ENCODE measurements around the gene FGFRL1.

Gene FGFRL1

GRCh38 chr4:1031956-1032795 is 20.8 kb downstream of the FGFRL1 start:
- DNase-seq = no peak
- Histone ChIP-seq H3K27me3 (ENCODE audit: insufficient read depth, low read depth, severe bottlenecking) (no peaks in the 10 kb centered on the region), H3K4me3 (ENCODE audit: low read depth, low read length) (no peak overlapping the region), H3K9me3 (ENCODE audit: severe bottlenecking) (no peaks in the 10 kb centered on the region), H3K36me3 (no peaks in the 10 kb centered on the region), H3K27ac (no peak overlapping the region)
- TF ChIP-seq CTCF (IDR thresholded peaks at IDR 0.05; ENCODE audit: low read depth, low read length) = no peak

- no peak for DNase-seq
- no peaks in the 10 kb centered on the region for H3K36me3 ChIP-seq
- no peak overlapping the region for H3K27ac ChIP-seq
- no peak overlapping the region for H3K4me3 ChIP-seq (ENCODE audit: low read depth, low read length)
- no peak for TF ChIP-seq CTCF (IDR thresholded peaks at IDR 0.05; ENCODE audit: low read depth, low read length)
- no peaks in the 10 kb centered on the region for H3K9me3 ChIP-seq (ENCODE audit: severe bottlenecking)
- H3K27me3 ChIP-seq (ENCODE audit: insufficient read depth, low read depth, severe bottlenecking) = no peaks in the 10 kb centered on the region
Observed at GRCh38 chr4:1032861-1033260, 21.4 kb downstream of the FGFRL1 start.

- Histone ChIP-seq H3K27ac (peak overlapping the region; percentile 86), H3K9me3 (ENCODE audit: severe bottlenecking) (no peaks in the 10 kb centered on the region), H3K4me3 (ENCODE audit: low read depth, low read length) (peak overlapping the region; percentile 32), H3K36me3 (no peaks in the 10 kb centered on the region), H3K27me3 (ENCODE audit: insufficient read depth, low read depth, severe bottlenecking) (no peaks in the 10 kb centered on the region)
- peak; percentile 84 for DNase-seq
- no peak for TF ChIP-seq CTCF (IDR thresholded peaks at IDR 0.05; ENCODE audit: low read depth, low read length)
Observed at GRCh38 chr4:1033840-1034551, 22.6 kb downstream of the FGFRL1 start.

GRCh38 chr4:1035510-1035909 is 24.1 kb downstream of the FGFRL1 start:
- Histone ChIP-seq H3K36me3 (no peaks in the 10 kb centered on the region), H3K4me3 (ENCODE audit: low read depth, low read length) (no peak overlapping the region), H3K27ac (no peak overlapping the region), H3K27me3 (ENCODE audit: insufficient read depth, low read depth, severe bottlenecking) (no peaks in the 10 kb centered on the region), H3K9me3 (ENCODE audit: severe bottlenecking) (no peaks in the 10 kb centered on the region)
- DNase-seq = no peak
- TF ChIP-seq CTCF (IDR thresholded peaks at IDR 0.05; ENCODE audit: low read depth, low read length) = no peak

GRCh38 chr4:1036095-1036494 is 24.7 kb downstream of the FGFRL1 start:
- no peak for TF ChIP-seq CTCF (IDR thresholded peaks at IDR 0.05; ENCODE audit: low read depth, low read length)
- no peak overlapping the region for H3K27ac ChIP-seq
- no peaks in the 10 kb centered on the region for H3K27me3 ChIP-seq (ENCODE audit: insufficient read depth, low read depth, severe bottlenecking)
- H3K4me3 ChIP-seq (ENCODE audit: low read depth, low read length) = no peak overlapping the region
- DNase-seq = no peak
- no peaks in the 10 kb centered on the region for H3K9me3 ChIP-seq (ENCODE audit: severe bottlenecking)
- no peaks in the 10 kb centered on the region for H3K36me3 ChIP-seq
